Neuronal stem cell (in vitro differentiated cells): ENCODE data around the gene SYCP3.

Experiments
- DNase-seq: peaks from one replicate; pipeline ENCODE4 v3.0.0-alpha.2; 2013; ENCODE audit warnings: low spot score
- H2AFZ ChIP-seq: one replicate; pipeline ENCODE4 v1.6.1; 2013; ENCODE audit warnings: mild to moderate bottlenecking, low read length, inconsistent platforms
- H2AK5ac ChIP-seq: 2 replicates; pipeline ENCODE4 v1.6.1; 2013; ENCODE audit warnings: low read depth, mild to moderate bottlenecking, inconsistent platforms, low read length, moderate library complexity, mixed read lengths
- H2BK120ac ChIP-seq: 2 replicates; pipeline ENCODE4 v1.6.1; 2013; ENCODE audit warnings: low read depth, mild to moderate bottlenecking, inconsistent platforms, low read length, moderate library complexity, mixed read lengths
- H2BK12ac ChIP-seq: one replicate; pipeline ENCODE4 v1.6.1; 2013; ENCODE audit warnings: low read length, inconsistent platforms
- H2BK15ac ChIP-seq: 2 replicates; pipeline ENCODE4 v1.6.1; 2013; ENCODE audit warnings: mild to moderate bottlenecking, low read length, inconsistent platforms, mixed read lengths
- H2BK5ac ChIP-seq: one replicate; pipeline ENCODE4 v1.6.1; 2013; ENCODE audit warnings: inconsistent platforms, mild to moderate bottlenecking, low read length, moderate library complexity
- H3K14ac ChIP-seq: one replicate; pipeline ENCODE4 v1.6.1; 2013; ENCODE audit warnings: low read length, inconsistent platforms
- H3K18ac ChIP-seq: 2 replicates; pipeline ENCODE4 v1.6.1; 2013; ENCODE audit warnings: low read length, inconsistent platforms
- H3K23ac ChIP-seq: 2 replicates; pipeline ENCODE4 v1.6.1; 2013; ENCODE audit warnings: low read depth, mild to moderate bottlenecking, mixed read lengths, low read length, inconsistent platforms; ENCODE audit not compliant: poor library complexity
- H3K27ac ChIP-seq: replicated peaks from 3 replicates; pipeline ENCODE4 v1.5.1; 2013; ENCODE audit warnings: low read length, inconsistent platforms
- H3K27me3 ChIP-seq, 3 experiments: 2 replicates each; pipeline ENCODE4 v1.6.1; 2013; ENCODE audit warnings: low read length in 3 of 3, mild to moderate bottlenecking in 2 of 3, inconsistent platforms in 1 of 3, low read depth in 1 of 3, mixed read lengths in 1 of 3, moderate library complexity in 1 of 3; ENCODE audit not compliant: control insufficient read depth in 3 of 3, insufficient read depth in 3 of 3
- H3K36me3 ChIP-seq, 2 donors: replicated peaks in 1 of 2; 2 replicates each; pipeline ENCODE4 v1.6.1; 2013; ENCODE audit warnings: low read length in 2 of 2; ENCODE audit not compliant: control insufficient read depth in 2 of 2, insufficient read depth in 2 of 2
- H3K4ac ChIP-seq: 2 replicates; pipeline ENCODE4 v1.6.1; 2013; ENCODE audit warnings: inconsistent platforms, mild to moderate bottlenecking, low read length, moderate library complexity
- H3K4me1 ChIP-seq, 2 donors: 1 replicate in 1 of 2; 2 replicates in 1 of 2; pipeline ENCODE4 v1.6.1; 2013; ENCODE audit warnings: low read length in 2 of 2, low read depth in 1 of 2; ENCODE audit not compliant: control insufficient read depth in 2 of 2, insufficient read depth in 1 of 2
- H3K4me2 ChIP-seq: one replicate; pipeline ENCODE4 v1.6.1; 2013; ENCODE audit warnings: mild to moderate bottlenecking, low read length, inconsistent platforms; ENCODE audit not compliant: insufficient read depth, poor library complexity, severe bottlenecking
- H3K4me3 ChIP-seq, 2 donors: 2 replicates each; pipeline ENCODE4 v1.5.1; 2013; ENCODE audit warnings: low read length in 2 of 2, mild to moderate bottlenecking in 2 of 2, inconsistent platforms in 1 of 2, moderate library complexity in 1 of 2
- H3K79me1 ChIP-seq: one replicate; pipeline ENCODE4 v1.6.1; 2013; ENCODE audit warnings: low read depth, mild to moderate bottlenecking, inconsistent platforms, low read length, moderate library complexity
- H3K9ac ChIP-seq: one replicate; pipeline ENCODE4 v1.6.1; 2013; ENCODE audit warnings: mild to moderate bottlenecking, low read depth, low read length, inconsistent platforms; ENCODE audit not compliant: poor library complexity
- H3K9me3 ChIP-seq, 2 donors: replicated peaks in 1 of 2; 2 replicates each; pipeline versions ENCODE3 to v1.6.1; 2013; ENCODE audit warnings: low read length in 2 of 2, mild to moderate bottlenecking in 2 of 2, inconsistent platforms in 1 of 2, low read depth in 1 of 2, mixed read lengths in 1 of 2, moderate library complexity in 1 of 2; ENCODE audit not compliant: control insufficient read depth in 2 of 2, insufficient read depth in 1 of 2
- H4K8ac ChIP-seq: one replicate; pipeline ENCODE4 v1.6.1; 2013; ENCODE audit warnings: low read depth, mild to moderate bottlenecking, inconsistent platforms, low read length, moderate library complexity
- H4K91ac ChIP-seq: one replicate; pipeline ENCODE4 v1.6.1; 2013; ENCODE audit warnings: low read length, low read depth, mild to moderate bottlenecking, inconsistent platforms; ENCODE audit not compliant: poor library complexity
- WGBS, 2 donors: extraction: QIAGEN DNeasy Blood & Tissue Kit; methylation state at CpG; one replicate each; pipeline ENCODE4 v1.1.7; 2013; ENCODE audit warnings: missing lambda C conversion rate in 2 of 2, mixed read lengths in 1 of 2; ENCODE audit not compliant: insufficient read length in 2 of 2, insufficient replicate concordance in 1 of 2; ENCODE audit errors: extremely low coverage in 2 of 2; 5-methylcytosine and 5-hydroxymethylcytosine counted together

Gene SYCP3

DNA sequence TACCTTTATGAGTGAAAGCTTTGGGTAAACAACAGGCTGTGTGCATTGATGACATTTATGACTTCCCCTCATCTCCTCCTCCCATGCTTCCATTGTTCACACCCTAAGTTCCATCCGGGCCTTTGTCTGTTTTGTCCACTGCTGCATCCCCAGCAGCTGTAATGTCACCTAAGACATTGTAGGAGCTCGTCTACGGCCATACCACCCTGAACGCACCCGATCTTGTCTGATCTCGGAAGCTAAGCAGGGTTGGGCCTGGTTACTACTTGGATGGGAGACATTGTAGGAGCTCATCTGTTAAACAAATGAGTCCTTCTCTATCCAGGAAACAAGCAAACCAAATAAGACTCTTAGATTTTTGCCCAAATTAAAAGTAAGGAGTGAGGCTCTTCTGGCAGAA is 40.4 kb upstream of the SYCP3 start:
- H2AFZ ChIP-seq: no peak overlapping the region
- no peaks in the 10 kb centered on the region for H3K9me3 ChIP-seq
- H2BK120ac ChIP-seq: no peak overlapping the region
- no peaks in the 10 kb centered on the region for H3K4me1 ChIP-seq
- no peak overlapping the region for H3K14ac ChIP-seq
- no peaks in the 10 kb centered on the region for H3K27me3 ChIP-seq
- H2BK15ac ChIP-seq: no peak overlapping the region
- no peaks in the 10 kb centered on the region for H3K36me3 ChIP-seq
- no peak overlapping the region for H2BK5ac ChIP-seq
- WGBS, 2 donors: no CpG with 5 or more reads among the region's 6 CpGs
- H2AK5ac ChIP-seq: no peak overlapping the region
- no peak overlapping the region for H3K23ac ChIP-seq
- no peaks in the 10 kb centered on the region for H3K79me1 ChIP-seq
- H4K91ac ChIP-seq: no peak overlapping the region
- no peak overlapping the region for H3K27ac ChIP-seq
- H4K8ac ChIP-seq: no peak overlapping the region
- DNase-seq: no peak
- H3K4ac ChIP-seq: no peak overlapping the region
- no peak overlapping the region for H3K9ac ChIP-seq
- H3K18ac ChIP-seq: no peak overlapping the region
- H3K4me2 ChIP-seq: no peak overlapping the region
- H3K4me3 ChIP-seq: no peak overlapping the region
- H2BK12ac ChIP-seq: no peak overlapping the region

DNA sequence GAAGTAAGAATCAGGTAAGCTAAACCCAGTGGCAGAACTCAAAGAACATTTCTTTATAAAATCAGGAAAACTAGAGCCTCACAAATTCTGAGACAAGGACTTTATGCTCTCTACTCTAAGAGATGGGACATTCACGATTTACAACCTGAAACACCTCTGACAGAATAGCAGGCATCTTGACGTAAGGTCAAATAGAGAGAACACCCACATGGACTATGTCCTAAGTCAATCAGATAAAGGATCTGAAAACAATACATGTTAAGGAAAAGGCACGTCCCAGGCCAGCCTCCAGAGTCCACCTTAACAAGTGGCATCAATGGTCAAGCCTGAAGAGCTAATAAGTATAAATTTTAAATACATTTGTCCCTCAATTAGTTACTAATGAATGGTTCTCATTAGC is 39.9 kb upstream of the SYCP3 start:
- Histone ChIP-seq H3K4me2 (no peak overlapping the region), H2BK120ac (no peak overlapping the region), H3K18ac (no peak overlapping the region), H3K14ac (no peak overlapping the region), H3K4ac (no peak overlapping the region), H2AFZ (no peak overlapping the region), H3K4me1 (no peaks in the 10 kb centered on the region), H3K27ac (no peak overlapping the region), H3K27me3 (no peaks in the 10 kb centered on the region), H3K9ac (no peak overlapping the region), H4K91ac (no peak overlapping the region), H3K79me1 (no peaks in the 10 kb centered on the region), H2BK5ac (no peak overlapping the region), H4K8ac (no peak overlapping the region), H2BK15ac (no peak overlapping the region), H2AK5ac (no peak overlapping the region), H3K36me3 (no peaks in the 10 kb centered on the region), H3K23ac (no peak overlapping the region), H2BK12ac (no peak overlapping the region), H3K9me3 (no peaks in the 10 kb centered on the region), H3K4me3 (no peak overlapping the region)
- no peak for DNase-seq
- WGBS, 2 donors: no CpG with 5 or more reads among the region's 3 CpGs

DNA sequence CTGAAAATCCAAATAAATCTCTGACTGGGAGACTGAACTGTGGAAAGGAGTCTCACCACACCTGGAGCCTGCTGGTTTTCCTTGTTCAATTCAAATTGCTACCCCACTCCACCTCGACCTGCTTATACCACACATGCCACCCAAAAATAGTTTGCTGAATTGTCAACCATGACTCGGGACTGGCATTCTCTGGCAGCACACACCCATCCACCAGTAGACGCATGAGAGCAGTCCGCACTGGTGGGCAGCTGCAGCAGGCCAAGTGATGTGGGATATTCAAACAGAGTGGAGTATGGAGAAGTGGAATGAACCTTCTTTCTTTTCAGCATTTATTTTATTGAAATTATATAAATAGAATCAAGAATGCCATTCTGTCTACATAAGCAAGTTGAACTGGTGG is 38.7 kb upstream of the SYCP3 start:
- no peaks in the 10 kb centered on the region for H3K36me3 ChIP-seq
- no CpG with 5 or more reads among the region's 4 CpGs for WGBS, 2 donors
- H3K27ac ChIP-seq: no peak overlapping the region

DNA sequence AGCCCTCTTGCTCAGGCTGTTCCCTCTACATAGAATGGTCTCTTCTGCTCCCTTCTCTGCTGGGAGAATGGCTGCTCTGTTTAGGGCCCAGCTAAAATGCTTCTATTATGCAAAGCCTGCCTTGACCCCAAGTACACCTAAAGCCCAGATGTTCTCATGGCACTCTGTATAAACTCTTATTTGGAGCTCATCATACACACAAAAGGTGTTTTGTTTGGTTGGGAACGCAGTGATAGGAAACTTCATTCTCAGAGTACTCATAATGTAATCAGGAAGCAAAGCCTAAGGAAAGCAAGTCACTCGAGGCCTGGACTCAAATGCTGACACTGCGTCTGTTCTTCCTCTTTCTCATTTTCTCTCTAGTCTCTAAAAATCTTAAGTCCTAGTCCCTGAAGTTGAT is 38.2 kb upstream of the SYCP3 start:
- no peaks in the 10 kb centered on the region for H3K79me1 ChIP-seq
- no peak overlapping the region for H3K23ac ChIP-seq
- H3K4me1 ChIP-seq: no peaks in the 10 kb centered on the region
- H2BK120ac ChIP-seq: no peak overlapping the region
- no peak overlapping the region for H3K27ac ChIP-seq
- H3K4me2 ChIP-seq: no peak overlapping the region
- H2BK12ac ChIP-seq: no peak overlapping the region
- no peaks in the 10 kb centered on the region for H3K9me3 ChIP-seq
- no peak overlapping the region for H3K18ac ChIP-seq
- no peak overlapping the region for H4K8ac ChIP-seq
- no peak overlapping the region for H3K4me3 ChIP-seq
- H2BK5ac ChIP-seq: no peak overlapping the region
- no peak overlapping the region for H2AK5ac ChIP-seq
- no peak for DNase-seq
- H3K36me3 ChIP-seq: no peaks in the 10 kb centered on the region
- WGBS, 2 donors: no CpG with 5 or more reads among the region's 3 CpGs
- H4K91ac ChIP-seq: no peak overlapping the region
- no peaks in the 10 kb centered on the region for H3K27me3 ChIP-seq
- no peak overlapping the region for H2AFZ ChIP-seq
- H3K4ac ChIP-seq: no peak overlapping the region
- H2BK15ac ChIP-seq: no peak overlapping the region
- no peak overlapping the region for H3K14ac ChIP-seq
- no peak overlapping the region for H3K9ac ChIP-seq

More for the DNA sequence above, 38.7 kb upstream of the SYCP3 start:
- H3K18ac ChIP-seq: no peak overlapping the region
- no peak for DNase-seq
- no peak overlapping the region for H4K91ac ChIP-seq
- H3K4me3 ChIP-seq: no peak overlapping the region
- no peak overlapping the region for H2BK5ac ChIP-seq
- H2AK5ac ChIP-seq: no peak overlapping the region
- no peak overlapping the region for H3K23ac ChIP-seq
- no peak overlapping the region for H2AFZ ChIP-seq
- no peak overlapping the region for H2BK12ac ChIP-seq
- H4K8ac ChIP-seq: no peak overlapping the region
- no peak overlapping the region for H3K4me2 ChIP-seq
- H3K4me1 ChIP-seq: no peaks in the 10 kb centered on the region
- no peak overlapping the region for H2BK120ac ChIP-seq
- no peak overlapping the region for H3K4ac ChIP-seq
- H3K27me3 ChIP-seq: no peaks in the 10 kb centered on the region
- no peak overlapping the region for H3K9ac ChIP-seq
- H2BK15ac ChIP-seq: no peak overlapping the region
- no peaks in the 10 kb centered on the region for H3K9me3 ChIP-seq
- no peak overlapping the region for H3K14ac ChIP-seq
- no peaks in the 10 kb centered on the region for H3K79me1 ChIP-seq
